Measurements from ENCODE around the gene SMC3.
"Not testable (repeated sequence)": the region's sequence is repeated elsewhere in the genome, so short reads cannot be mapped to it uniquely, and the experiment has no call there.

GRCh38 chr10:110623316-110623715 is 55.8 kb downstream of the SMC3 start:
- not testable (repeated sequence) for TF ChIP-seq CTCF, POLR2AphosphoS5, POLR2A (IDR thresholded peaks at IDR 0.05)

Measured in breast epithelium (tissue), 3 donors.